HCT116 (cell line): ENCODE data around the gene KIF5C. TPM values are rescaled to one million over a fixed set of nuclear protein-coding genes. Genes with fewer than 3 reads are reported as not detected.

Source experiments
- ATAC-seq: fragments of 200-7000 bp; cut with Tn5 transposase; 2 replicates; pipeline ENCODE4 v1.9.1; 2020; ENCODE audit warnings: mild to moderate bottlenecking, moderate library complexity
- BruUV-seq: library from RNA; stranded (reverse); fragments of 400-500 nt; replicated peaks from 2 replicates; lab custom pipeline; 2021; lab: Mats Ljungman, UMichigan
- CTCF ChIA-PET: fragments of 300-600 bp; sonication (Branson Sonifier 250); formaldehyde crosslinking; loops from one replicate; lab custom pipeline; 2021; ENCODE audit warnings: antibody characterized with exemption; lab: Charles Lee
- POLR2A ChIA-PET: fragments of 300-600, 350-600 bp; sonication (Branson Sonifier 250); formaldehyde crosslinking; loops from one replicate; lab custom pipeline; 2021; ENCODE audit warnings: antibody characterized with exemption; lab: Charles Lee
- RAD21 ChIA-PET, 2 experiments: fragments of 300-600 bp; sonication (Branson Sonifier 250); formaldehyde crosslinking; loops; one replicate each; lab custom pipeline; 2023; ENCODE audit warnings: low total read pairs in 2 of 2; ENCODE audit not compliant: uncharacterized antibody in 2 of 2, unreplicated experiment in 2 of 2, low non-redundant PET in 1 of 2; lab: Charles Lee
- DNase-seq: peaks from one replicate; pipeline ENCODE4 v3.0.0-alpha.2; 2010; ENCODE audit warnings: low read depth, low spot score
- H2AFZ ChIP-seq: fragments of 200-600 bp; shearing (Covaris generic), sonication (generic); 2 replicates; pipeline ENCODE4 v1.6.1; 2017; ENCODE audit warnings: low read depth, mixed run types, mixed read lengths, antibody characterized with exemption, low read length; ENCODE audit not compliant: poor library complexity, severe bottlenecking
- H3K27ac ChIP-seq: 2 replicates; pipeline ENCODE4 v1.5.1; 2012; ENCODE audit warnings: low read depth, low read length
- H3K27me3 ChIP-seq: fragments of 200-600 bp; sonication (generic); 2 replicates; pipeline ENCODE4 v1.6.1; 2016; ENCODE audit warnings: mixed run types, low read length, mixed read lengths; ENCODE audit not compliant: insufficient read depth
- H3K36me3 ChIP-seq, 2 experiments: fragments of 200-500 bp in 1 of 2; fragments of 200-600 bp in 1 of 2; sonication (Bioruptor generic) in 1 of 2; sonication (generic) in 1 of 2; 2 replicates each; pipeline versions ENCODE4 v1.5.1 to v1.6.1; 2014 to 2016; ENCODE audit warnings: low read length in 2 of 2, inconsistent platforms in 1 of 2, mixed read lengths in 1 of 2, mixed run types in 1 of 2; ENCODE audit not compliant: insufficient read depth in 2 of 2, control insufficient read depth in 1 of 2
- H3K4me1 ChIP-seq, 2 experiments: fragments of 200-600 bp in 1 of 2; sonication (generic) in 1 of 2; 2 replicates each; pipeline versions ENCODE4 v1.5.1 to v1.6.1; 2012 to 2017; ENCODE audit warnings: low read length in 2 of 2, inconsistent platforms in 1 of 2, mild to moderate bottlenecking in 1 of 2, mixed read lengths in 1 of 2, mixed run types in 1 of 2, moderate library complexity in 1 of 2; ENCODE audit not compliant: insufficient read depth in 2 of 2, control insufficient read depth in 1 of 2
- H3K4me2 ChIP-seq: fragments of 200-600 bp; sonication (generic); 2 replicates; pipeline ENCODE4 v1.6.1; 2017; ENCODE audit warnings: mixed run types, low read length, mixed read lengths
- H3K4me3 ChIP-seq, 2 experiments: fragments of 200-600 bp in 1 of 2; sonication (generic) in 1 of 2; replicated peaks in 1 of 2; 2 replicates each; pipeline ENCODE4 v1.5.1; 2011 to 2016; ENCODE audit warnings: low read length in 2 of 2, control low read depth in 1 of 2, low read depth in 1 of 2, mild to moderate bottlenecking in 1 of 2, mixed read lengths in 1 of 2, mixed run types in 1 of 2
- H3K79me2 ChIP-seq: fragments of 200-600 bp; sonication (generic); 2 replicates; pipeline ENCODE4 v1.6.1; 2017; ENCODE audit warnings: mild to moderate bottlenecking, mixed run types, low read length, moderate library complexity, mixed read lengths; ENCODE audit not compliant: insufficient read depth
- H3K9ac ChIP-seq: fragments of 200-600 bp; sonication (generic); 2 replicates; pipeline ENCODE4 v1.6.1; 2016; ENCODE audit warnings: low read length, mixed read lengths
- H3K9me2 ChIP-seq: fragments of 200-600 bp; sonication (generic), shearing (Covaris generic); 2 replicates; pipeline ENCODE4 v1.6.1; 2017; ENCODE audit warnings: mixed run types, mild to moderate bottlenecking, moderate library complexity; ENCODE audit not compliant: insufficient read depth
- H3K9me3 ChIP-seq, 2 experiments: fragments of 200-500 bp in 1 of 2; fragments of 200-600 bp in 1 of 2; sonication (Bioruptor generic) in 1 of 2; sonication (generic) in 1 of 2; 2 replicates each; pipeline ENCODE4 v1.6.1; 2014 to 2017; ENCODE audit warnings: low read length in 2 of 2, mixed read lengths in 2 of 2, inconsistent platforms in 1 of 2, low read depth in 1 of 2, mild to moderate bottlenecking in 1 of 2, mixed run types in 1 of 2, moderate library complexity in 1 of 2; ENCODE audit not compliant: control insufficient read depth in 1 of 2, insufficient read depth in 1 of 2
- H4K20me1 ChIP-seq: fragments of 200-600 bp; sonication (generic), shearing (Covaris generic); 2 replicates; pipeline ENCODE4 v1.6.1; 2017; ENCODE audit warnings: mixed run types, mild to moderate bottlenecking, moderate library complexity; ENCODE audit not compliant: insufficient read depth
- CBX3 ChIP-seq: IDR thresholded peaks from 2 replicates; pipeline ENCODE4 v1.6.1; 2012; ENCODE audit warnings: low read depth
- CTCF ChIP-seq, 3 experiments: fragments of 200-600 bp in 1 of 3; sonication (generic) in 1 of 3; IDR thresholded peaks in 2 of 3; conservative IDR thresholded peaks in 1 of 3; 2 replicates each; pipeline ENCODE4 v1.5.1; 2012 to 2017; ENCODE audit warnings: low read depth in 2 of 3, low read length in 2 of 3, antibody characterized with exemption in 1 of 3, borderline replicate concordance in 1 of 3, control low read depth in 1 of 3, mild to moderate bottlenecking in 1 of 3, mixed read lengths in 1 of 3, mixed run types in 1 of 3, moderate library complexity in 1 of 3; ENCODE audit not compliant: insufficient read depth in 1 of 3
- EGR1 ChIP-seq: IDR thresholded peaks from 2 replicates; pipeline ENCODE4 v1.6.1; 2012; ENCODE audit warnings: low read depth
- FOSL1 ChIP-seq: IDR thresholded peaks from 2 replicates; pipeline ENCODE4 v1.6.1; 2012; ENCODE audit warnings: low read depth
- JUND ChIP-seq: IDR thresholded peaks from 2 replicates; pipeline ENCODE4 v1.6.1; 2012
- POLR2A ChIP-seq: IDR thresholded peaks from 2 replicates; pipeline ENCODE4 v1.7.0; 2011; ENCODE audit warnings: borderline replicate concordance; ENCODE audit not compliant: insufficient read depth, insufficient read length; ENCODE audit errors: extremely low read depth
- POLR2AphosphoS5 ChIP-seq: IDR thresholded peaks from 2 replicates; pipeline ENCODE4 v1.6.1; 2011; ENCODE audit warnings: mild to moderate bottlenecking, low read depth, low read length, moderate library complexity
- TCF7L2 ChIP-seq: IDR thresholded peaks from 2 replicates; pipeline ENCODE4 v1.7.0; 2011; ENCODE audit warnings: borderline replicate concordance, inconsistent platforms; ENCODE audit not compliant: insufficient read depth, insufficient read length; ENCODE audit errors: extremely low read depth
- ZBTB33 ChIP-seq: IDR thresholded peaks from 2 replicates; pipeline ENCODE4 v1.6.1; 2011; ENCODE audit warnings: mild to moderate bottlenecking, low read length, moderate library complexity; ENCODE audit not compliant: insufficient replicate concordance; ENCODE audit errors: extremely low read depth
- ZNF274 ChIP-seq: fragments of 200-500 bp; sonication (Bioruptor generic); IDR thresholded peaks from 2 replicates; pipeline ENCODE4 v1.6.1; 2014; ENCODE audit warnings: mild to moderate bottlenecking, low read depth, low read length, inconsistent platforms
- intact Hi-C: fragments of 100-400 bp; cut with micrococcal nuclease; formaldehyde crosslinking; loops from 2 replicates; pipeline ENCODE4 v1.10.0; 2022
- total RNA-seq: library from RNA; stranded (reverse); gene quantifications from one replicate; pipeline ENCODE4 v1.2.1, GENCODE V29; 2021; ENCODE audit not compliant: unreplicated experiment
- TF ChIP-seq, protein P1 (sequence below): IDR thresholded peaks from 2 replicates; pipeline ENCODE4 v1.6.1; 2012

KIF5C gene
- total RNA-seq, 1 experiment from 2014 or later: 6.5 TPM

GRCh38 chr2:148885209-148885608, 10.2 kb downstream of the KIF5C start:
- no peak for TF ChIP-seq CBX3
- no peak for TF ChIP-seq TCF7L2
- TF ChIP-seq ZBTB33: no peak
- no peak for TF ChIP-seq CTCF (IDR thresholded peaks at IDR 0.05 in 2 of 3, conservative IDR thresholded peaks at IDR 0.05 in 1 of 3; ENCODE audit: borderline replicate concordance in 1 of 3, insufficient read depth in 1 of 3, low read depth in 2 of 3, low read length in 2 of 3)
- TF ChIP-seq EGR1: no peak
- TF ChIP-seq, protein P1, sequence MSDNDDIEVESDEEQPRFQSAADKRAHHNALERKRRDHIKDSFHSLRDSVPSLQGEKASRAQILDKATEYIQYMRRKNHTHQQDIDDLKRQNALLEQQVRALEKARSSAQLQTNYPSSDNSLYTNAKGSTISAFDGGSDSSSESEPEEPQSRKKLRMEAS: no peak
- no peak for TF ChIP-seq ZNF274
- no peak for TF ChIP-seq FOSL1
- TF ChIP-seq JUND: no peak
- no peak for TF ChIP-seq POLR2AphosphoS5
- TF ChIP-seq POLR2A: no peak
- Histone ChIP-seq H3K9ac (no peak overlapping the region), H3K9me3 (no peaks in the 10 kb centered on the region), H3K4me2 (no peak overlapping the region), H3K9me2 (no peaks in the 10 kb centered on the region), H3K79me2 (no peaks in the 10 kb centered on the region), H3K36me3 (no peaks in the 10 kb centered on the region), H3K27me3 (no peaks in the 10 kb centered on the region), H3K4me3 (no peak overlapping the region), H4K20me1 (no peaks in the 10 kb centered on the region), H2AFZ (no peak overlapping the region), H3K27ac (no peak overlapping the region), H3K4me1 (no peaks in the 10 kb centered on the region)
- ATAC-seq (no peak), DNase-seq (no peak)
- ChIA-PET CTCF (no interaction called here), POLR2A (no interaction called here), RAD21 (no interaction called here)
- intact Hi-C loops: no loop called here
- BruUV-seq: no TSS peak
